GM12878 (cell line): Measurements from ENCODE around the gene OTULIN. TPM values are rescaled to one million over a fixed set of nuclear protein-coding genes. Genes with fewer than 3 reads are reported as not detected.
A peak's percentile ranks its signal among the peaks of the same experiment; 100 is the strongest.

Experiments
- ATF7 ChIP-seq: fragments of 450-650 bp; IDR thresholded peaks from 2 replicates; pipeline ENCODE4 v1.6.1; 2016; ENCODE audit warnings: low read depth, mild to moderate bottlenecking
- FOXK2 ChIP-seq: fragments of 450-650 bp; IDR thresholded peaks from 2 replicates; pipeline ENCODE4 v1.6.1; 2017; ENCODE audit warnings: mild to moderate bottlenecking, moderate library complexity
- HDGF ChIP-seq: fragments of 450-650 bp; IDR thresholded peaks from 2 replicates; pipeline ENCODE4 v1.6.1; 2016; ENCODE audit warnings: antibody characterized with exemption
- POLR2AphosphoS2 ChIP-seq: IDR thresholded peaks from 2 replicates; pipeline ENCODE4 v1.6.1; 2011; ENCODE audit warnings: low read depth, mild to moderate bottlenecking, low read length, improper control_type of control experiment, moderate library complexity
- SPI1 ChIP-seq: IDR thresholded peaks from 2 replicates; pipeline ENCODE4 v1.6.1; 2011; ENCODE audit warnings: low read depth, mild to moderate bottlenecking, low read length, moderate library complexity, borderline replicate concordance; ENCODE audit not compliant: insufficient read depth
- TCF7 ChIP-seq: IDR thresholded peaks from 2 replicates; pipeline ENCODE4 v1.6.1; 2014; ENCODE audit warnings: antibody characterized with exemption, borderline replicate concordance
- polyA plus RNA-seq, 11 experiments: library from polyadenylated mRNA; depleted of rRNA in 4 of 11; unstranded in 6 of 11; stranded (reverse) in 5 of 11; fragments of >200 nt; fragmentation: Nextera tagmentation in 4 of 11; fragmentation: Illumina TruSeq in 1 of 11; extraction: Ambion mirVana in 4 of 11; extraction: Trizol in 1 of 11; gene quantifications; 1 replicate in 1 of 11; 2 replicates in 10 of 11; pipeline versions ENCODE4 v1.2.1 to v1.2.3, GENCODE V29; 2011 to 2016; ENCODE audit warnings: inconsistent platforms in 2 of 11, missing spikeins in 2 of 11, low read depth in 1 of 11
- total RNA-seq, 4 experiments: library from RNA; depleted of rRNA in 3 of 4; stranded (reverse); fragments of >200 nt in 3 of 4; fragmentation: Illumina TruSeq in 1 of 4; extraction: Trizol in 1 of 4; gene quantifications; 2 replicates each; pipeline versions ENCODE4 v1.2.1 to v1.2.3, GENCODE V29; 2013 to 2021
- TF ChIP-seq, protein P1 (sequence below): fragments of 450-650 bp; formaldehyde crosslinking; IDR thresholded peaks from 2 replicates; pipeline ENCODE4 v1.4.0; 2022; ENCODE audit warnings: mild to moderate bottlenecking, moderate library complexity
- TF ChIP-seq, protein P2 (sequence below): IDR thresholded peaks from 2 replicates; pipeline ENCODE4 v1.6.1; 2012; ENCODE audit warnings: low read depth, low read length, improper control_type of control experiment
- TF ChIP-seq, protein P3 (sequence below): fragments of 450-650 bp; IDR thresholded peaks from 2 replicates; pipeline ENCODE4 v1.6.1; 2016; ENCODE audit warnings: mild to moderate bottlenecking, moderate library complexity, borderline replicate concordance
- TF ChIP-seq, protein P4 (sequence below): fragments of 450-650 bp; IDR thresholded peaks from 2 replicates; pipeline ENCODE4 v1.6.1; 2017; ENCODE audit warnings: borderline replicate concordance
- TF ChIP-seq, protein P5 (sequence below): fragments of 450-650 bp; IDR thresholded peaks from 2 replicates; pipeline ENCODE4 v1.6.1; 2018; ENCODE audit warnings: borderline replicate concordance, mild to moderate bottlenecking; ENCODE audit not compliant: partially characterized antibody
- TF ChIP-seq, protein P6 (sequence below): fragments of 150-350 bp; IDR thresholded peaks from 2 replicates; pipeline ENCODE4 v1.6.1; 2014; ENCODE audit warnings: mild to moderate bottlenecking, low read depth, low read length
- TF ChIP-seq, protein P7 (sequence below): IDR thresholded peaks from 2 replicates; pipeline ENCODE4 v1.6.1; 2011; ENCODE audit warnings: borderline replicate concordance, low read depth, mild to moderate bottlenecking, moderate library complexity, mixed read lengths, low read length; ENCODE audit not compliant: insufficient read depth; ENCODE audit errors: extremely low read length

OTULIN gene
- total and polyA plus RNA-seq, 10 of the 15 experiments (the other 5 are each of a cell fraction or from before 2014, with no cell fraction given) = 6.6 to 70.5 (median 28.7) TPM

DNA sequence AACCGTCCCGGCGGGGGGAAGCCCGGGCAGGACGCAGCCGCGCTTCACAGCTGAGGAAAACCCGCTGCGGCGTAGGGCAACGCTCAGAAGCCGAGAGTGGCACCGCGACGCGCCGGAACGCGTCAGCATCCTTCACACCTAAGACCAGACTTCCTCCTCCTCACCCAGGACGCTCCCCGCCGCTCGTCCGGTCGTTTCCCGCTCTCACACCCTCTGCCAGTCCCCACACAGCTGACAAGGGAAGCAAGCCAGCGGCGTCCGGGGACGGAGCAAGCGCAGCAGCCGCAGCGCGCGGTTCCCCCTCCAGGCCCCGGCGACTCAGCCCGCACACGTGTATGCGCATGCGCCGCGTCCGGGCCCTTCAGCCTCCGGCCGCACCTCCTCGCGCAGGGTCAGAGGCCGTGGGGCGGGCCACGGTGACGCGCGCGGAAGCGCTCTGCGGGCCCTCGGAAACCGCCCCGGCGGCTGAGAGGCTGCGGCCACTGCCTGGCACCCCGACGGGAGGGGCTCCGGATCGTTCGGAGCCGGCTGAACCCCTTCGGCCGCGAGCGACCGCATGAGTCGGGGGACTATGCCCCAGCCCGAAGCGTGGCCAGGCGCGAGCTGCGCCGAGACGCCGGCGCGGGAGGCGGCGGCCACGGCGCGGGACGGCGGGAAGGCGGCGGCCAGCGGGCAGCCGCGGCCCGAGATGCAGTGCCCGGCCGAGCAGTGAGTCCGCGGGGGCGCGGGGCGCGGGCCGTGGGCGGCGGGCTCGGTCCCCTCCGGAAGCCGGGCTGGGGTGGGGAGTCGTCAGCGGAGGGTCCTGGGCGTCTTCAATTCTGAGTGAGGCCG, at the start of gene OTULIN (continued):
- TF ChIP-seq SPI1 (peak; percentile 41; the same call in 1 of the 2 replicates), TCF7 (no peak), POLR2AphosphoS2 (peak; percentile 61; the same call in 1 of the 2 replicates), ATF7 (0 out of 2 replicates have a peak, but pooled peaks have one; percentile 24), HDGF (peak; percentile 86), FOXK2 (no peak)
- TF ChIP-seq, protein P1, sequence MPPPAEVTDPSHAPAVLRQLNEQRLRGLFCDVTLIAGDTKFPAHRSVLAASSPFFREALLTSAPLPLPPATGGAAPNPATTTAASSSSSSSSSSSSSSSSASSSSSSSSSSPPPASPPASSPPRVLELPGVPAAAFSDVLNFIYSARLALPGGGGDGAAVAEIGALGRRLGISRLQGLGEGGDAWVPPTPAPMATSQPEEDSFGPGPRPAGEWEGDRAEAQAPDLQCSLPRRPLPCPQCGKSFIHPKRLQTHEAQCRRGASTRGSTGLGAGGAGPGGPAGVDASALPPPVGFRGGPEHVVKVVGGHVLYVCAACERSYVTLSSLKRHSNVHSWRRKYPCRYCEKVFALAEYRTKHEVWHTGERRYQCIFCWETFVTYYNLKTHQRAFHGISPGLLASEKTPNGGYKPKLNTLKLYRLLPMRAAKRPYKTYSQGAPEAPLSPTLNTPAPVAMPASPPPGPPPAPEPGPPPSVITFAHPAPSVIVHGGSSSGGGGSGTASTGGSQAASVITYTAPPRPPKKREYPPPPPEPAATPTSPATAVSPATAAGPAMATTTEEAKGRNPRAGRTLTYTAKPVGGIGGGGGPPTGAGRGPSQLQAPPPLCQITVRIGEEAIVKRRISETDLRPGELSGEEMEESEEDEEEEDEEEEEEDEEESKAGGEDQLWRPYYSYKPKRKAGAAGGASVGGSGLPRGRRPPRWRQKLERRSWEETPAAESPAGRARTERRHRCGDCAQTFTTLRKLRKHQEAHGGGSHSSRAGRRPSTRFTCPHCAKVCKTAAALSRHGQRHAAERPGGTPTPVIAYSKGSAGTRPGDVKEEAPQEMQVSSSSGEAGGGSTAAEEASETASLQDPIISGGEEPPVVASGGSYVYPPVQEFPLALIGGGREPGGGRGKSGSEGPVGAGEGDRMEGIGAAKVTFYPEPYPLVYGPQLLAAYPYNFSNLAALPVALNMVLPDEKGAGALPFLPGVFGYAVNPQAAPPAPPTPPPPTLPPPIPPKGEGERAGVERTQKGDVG (CRISPR knock-in tag) = no peak
- TF ChIP-seq, protein P2, sequence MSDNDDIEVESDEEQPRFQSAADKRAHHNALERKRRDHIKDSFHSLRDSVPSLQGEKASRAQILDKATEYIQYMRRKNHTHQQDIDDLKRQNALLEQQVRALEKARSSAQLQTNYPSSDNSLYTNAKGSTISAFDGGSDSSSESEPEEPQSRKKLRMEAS = peak; percentile 89
- TF ChIP-seq, protein P3, sequence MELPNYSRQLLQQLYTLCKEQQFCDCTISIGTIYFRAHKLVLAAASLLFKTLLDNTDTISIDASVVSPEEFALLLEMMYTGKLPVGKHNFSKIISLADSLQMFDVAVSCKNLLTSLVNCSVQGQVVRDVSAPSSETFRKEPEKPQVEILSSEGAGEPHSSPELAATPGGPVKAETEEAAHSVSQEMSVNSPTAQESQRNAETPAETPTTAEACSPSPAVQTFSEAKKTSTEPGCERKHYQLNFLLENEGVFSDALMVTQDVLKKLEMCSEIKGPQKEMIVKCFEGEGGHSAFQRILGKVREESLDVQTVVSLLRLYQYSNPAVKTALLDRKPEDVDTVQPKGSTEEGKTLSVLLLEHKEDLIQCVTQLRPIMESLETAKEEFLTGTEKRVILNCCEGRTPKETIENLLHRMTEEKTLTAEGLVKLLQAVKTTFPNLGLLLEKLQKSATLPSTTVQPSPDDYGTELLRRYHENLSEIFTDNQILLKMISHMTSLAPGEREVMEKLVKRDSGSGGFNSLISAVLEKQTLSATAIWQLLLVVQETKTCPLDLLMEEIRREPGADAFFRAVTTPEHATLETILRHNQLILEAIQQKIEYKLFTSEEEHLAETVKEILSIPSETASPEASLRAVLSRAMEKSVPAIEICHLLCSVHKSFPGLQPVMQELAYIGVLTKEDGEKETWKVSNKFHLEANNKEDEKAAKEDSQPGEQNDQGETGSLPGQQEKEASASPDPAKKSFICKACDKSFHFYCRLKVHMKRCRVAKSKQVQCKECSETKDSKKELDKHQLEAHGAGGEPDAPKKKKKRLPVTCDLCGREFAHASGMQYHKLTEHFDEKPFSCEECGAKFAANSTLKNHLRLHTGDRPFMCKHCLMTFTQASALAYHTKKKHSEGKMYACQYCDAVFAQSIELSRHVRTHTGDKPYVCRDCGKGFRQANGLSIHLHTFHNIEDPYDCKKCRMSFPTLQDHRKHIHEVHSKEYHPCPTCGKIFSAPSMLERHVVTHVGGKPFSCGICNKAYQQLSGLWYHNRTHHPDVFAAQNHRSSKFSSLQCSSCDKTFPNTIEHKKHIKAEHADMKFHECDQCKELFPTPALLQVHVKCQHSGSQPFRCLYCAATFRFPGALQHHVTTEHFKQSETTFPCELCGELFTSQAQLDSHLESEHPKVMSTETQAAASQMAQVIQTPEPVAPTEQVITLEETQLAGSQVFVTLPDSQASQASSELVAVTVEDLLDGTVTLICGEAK = peak; percentile 30; the same call in 1 of the 2 replicates
- TF ChIP-seq, protein P4, sequence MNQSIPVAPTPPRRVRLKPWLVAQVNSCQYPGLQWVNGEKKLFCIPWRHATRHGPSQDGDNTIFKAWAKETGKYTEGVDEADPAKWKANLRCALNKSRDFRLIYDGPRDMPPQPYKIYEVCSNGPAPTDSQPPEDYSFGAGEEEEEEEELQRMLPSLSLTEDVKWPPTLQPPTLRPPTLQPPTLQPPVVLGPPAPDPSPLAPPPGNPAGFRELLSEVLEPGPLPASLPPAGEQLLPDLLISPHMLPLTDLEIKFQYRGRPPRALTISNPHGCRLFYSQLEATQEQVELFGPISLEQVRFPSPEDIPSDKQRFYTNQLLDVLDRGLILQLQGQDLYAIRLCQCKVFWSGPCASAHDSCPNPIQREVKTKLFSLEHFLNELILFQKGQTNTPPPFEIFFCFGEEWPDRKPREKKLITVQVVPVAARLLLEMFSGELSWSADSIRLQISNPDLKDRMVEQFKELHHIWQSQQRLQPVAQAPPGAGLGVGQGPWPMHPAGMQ = no peak; the same call in 1 of the 2 replicates
- TF ChIP-seq, protein P5, sequence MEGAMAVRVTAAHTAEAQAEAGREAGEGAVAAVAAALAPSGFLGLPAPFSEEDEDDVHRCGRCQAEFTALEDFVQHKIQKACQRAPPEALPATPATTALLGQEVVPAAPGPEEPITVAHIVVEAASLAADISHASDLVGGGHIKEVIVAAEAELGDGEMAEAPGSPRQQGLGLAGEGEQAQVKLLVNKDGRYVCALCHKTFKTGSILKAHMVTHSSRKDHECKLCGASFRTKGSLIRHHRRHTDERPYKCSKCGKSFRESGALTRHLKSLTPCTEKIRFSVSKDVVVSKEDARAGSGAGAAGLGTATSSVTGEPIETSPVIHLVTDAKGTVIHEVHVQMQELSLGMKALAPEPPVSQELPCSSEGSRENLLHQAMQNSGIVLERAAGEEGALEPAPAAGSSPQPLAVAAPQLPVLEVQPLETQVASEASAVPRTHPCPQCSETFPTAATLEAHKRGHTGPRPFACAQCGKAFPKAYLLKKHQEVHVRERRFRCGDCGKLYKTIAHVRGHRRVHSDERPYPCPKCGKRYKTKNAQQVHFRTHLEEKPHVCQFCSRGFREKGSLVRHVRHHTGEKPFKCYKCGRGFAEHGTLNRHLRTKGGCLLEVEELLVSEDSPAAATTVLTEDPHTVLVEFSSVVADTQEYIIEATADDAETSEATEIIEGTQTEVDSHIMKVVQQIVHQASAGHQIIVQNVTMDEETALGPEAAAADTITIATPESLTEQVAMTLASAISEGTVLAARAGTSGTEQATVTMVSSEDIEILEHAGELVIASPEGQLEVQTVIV = no peak
- TF ChIP-seq, protein P6, sequence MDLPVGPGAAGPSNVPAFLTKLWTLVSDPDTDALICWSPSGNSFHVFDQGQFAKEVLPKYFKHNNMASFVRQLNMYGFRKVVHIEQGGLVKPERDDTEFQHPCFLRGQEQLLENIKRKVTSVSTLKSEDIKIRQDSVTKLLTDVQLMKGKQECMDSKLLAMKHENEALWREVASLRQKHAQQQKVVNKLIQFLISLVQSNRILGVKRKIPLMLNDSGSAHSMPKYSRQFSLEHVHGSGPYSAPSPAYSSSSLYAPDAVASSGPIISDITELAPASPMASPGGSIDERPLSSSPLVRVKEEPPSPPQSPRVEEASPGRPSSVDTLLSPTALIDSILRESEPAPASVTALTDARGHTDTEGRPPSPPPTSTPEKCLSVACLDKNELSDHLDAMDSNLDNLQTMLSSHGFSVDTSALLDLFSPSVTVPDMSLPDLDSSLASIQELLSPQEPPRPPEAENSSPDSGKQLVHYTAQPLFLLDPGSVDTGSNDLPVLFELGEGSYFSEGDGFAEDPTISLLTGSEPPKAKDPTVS = no peak
- TF ChIP-seq, protein P7, sequence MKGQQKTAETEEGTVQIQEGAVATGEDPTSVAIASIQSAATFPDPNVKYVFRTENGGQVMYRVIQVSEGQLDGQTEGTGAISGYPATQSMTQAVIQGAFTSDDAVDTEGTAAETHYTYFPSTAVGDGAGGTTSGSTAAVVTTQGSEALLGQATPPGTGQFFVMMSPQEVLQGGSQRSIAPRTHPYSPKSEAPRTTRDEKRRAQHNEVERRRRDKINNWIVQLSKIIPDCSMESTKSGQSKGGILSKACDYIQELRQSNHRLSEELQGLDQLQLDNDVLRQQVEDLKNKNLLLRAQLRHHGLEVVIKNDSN = no peak
